HepG2 (cell line): Measurements from ENCODE around the gene CADM1. TPM values are rescaled to one million over a fixed set of nuclear protein-coding genes. Genes with fewer than 3 reads are reported as not detected.
A peak's percentile ranks its signal among the peaks of the same experiment; 100 is the strongest.

ENCODE experiments used
- ASH2L ChIP-seq: fragments of 300-600, 200-600 bp; sonication (generic); IDR thresholded peaks from 2 replicates; pipeline ENCODE4 v1.7.0; 2017; ENCODE audit warnings: low read depth, mild to moderate bottlenecking, moderate library complexity, mixed read lengths, low read length; ENCODE audit not compliant: insufficient read length
- ATF6 ChIP-seq: sonication (generic); formaldehyde crosslinking; conservative IDR thresholded peaks from 2 replicates; pipeline ENCODE4 v1.4.0; 2020; ENCODE audit warnings: missing genetic modification reagents
- GATA4 ChIP-seq: sonication (generic); IDR thresholded peaks from 2 replicates; pipeline ENCODE4 v1.6.1; 2016; ENCODE audit warnings: antibody characterized with exemption, low read depth, borderline replicate concordance
- IRF2 ChIP-seq: IDR thresholded peaks from 2 replicates; pipeline ENCODE4 v1.6.1; 2018; ENCODE audit warnings: missing genetic modification reagents, missing compliant biosample characterization
- MIXL1 ChIP-seq: IDR thresholded peaks from 2 replicates; pipeline ENCODE4 v1.6.1; 2016
- NFAT5 ChIP-seq: sonication (generic); formaldehyde crosslinking; IDR thresholded peaks from 2 replicates; pipeline ENCODE4 v1.4.0; 2020; ENCODE audit warnings: missing genetic modification reagents
- SAFB2 ChIP-seq: sonication (generic); formaldehyde crosslinking; IDR thresholded peaks from 2 replicates; pipeline ENCODE4 v1.5.1; 2020; ENCODE audit warnings: missing genetic modification reagents, low read depth, mild to moderate bottlenecking, borderline replicate concordance
- STAT6 ChIP-seq: sonication (generic); formaldehyde crosslinking; IDR thresholded peaks from 2 replicates; pipeline ENCODE4 v1.4.0; 2020; ENCODE audit warnings: missing genetic modification reagents, mild to moderate bottlenecking, borderline replicate concordance
- ZBTB21 ChIP-seq: sonication (generic); formaldehyde crosslinking; IDR thresholded peaks from 2 replicates; pipeline ENCODE4 v1.4.0; 2020; ENCODE audit warnings: missing genetic modification reagents
- ZFP37 ChIP-seq: sonication (generic); formaldehyde crosslinking; IDR thresholded peaks from 2 replicates; pipeline ENCODE4 v1.4.0; 2020; ENCODE audit warnings: missing genetic modification reagents, borderline replicate concordance
- ZNF224 ChIP-seq: sonication (generic); formaldehyde crosslinking; IDR thresholded peaks from 2 replicates; pipeline ENCODE4 v1.5.0; 2020; ENCODE audit warnings: mild to moderate bottlenecking, missing genetic modification reagents
- ZNF503 ChIP-seq: sonication (generic); formaldehyde crosslinking; IDR thresholded peaks from 2 replicates; pipeline ENCODE4 v1.4.0; 2020; ENCODE audit warnings: missing genetic modification reagents
- ZNF703 ChIP-seq: sonication (generic); formaldehyde crosslinking; IDR thresholded peaks from 2 replicates; pipeline ENCODE4 v1.5.1; 2020; ENCODE audit warnings: missing genetic modification reagents, mild to moderate bottlenecking, moderate library complexity, borderline replicate concordance
- ZNF770 ChIP-seq: sonication (generic); formaldehyde crosslinking; IDR thresholded peaks from 2 replicates; pipeline ENCODE4 v1.5.0; 2020; ENCODE audit warnings: mild to moderate bottlenecking, missing genetic modification reagents
- polyA plus RNA-seq, 8 experiments: library from polyadenylated mRNA; depleted of rRNA in 3 of 8; stranded (reverse) in 7 of 8; unstranded in 1 of 8; fragments of >200 nt; fragmentation: Illumina TruSeq in 4 of 8; extraction: Trizol in 4 of 8; gene quantifications; 2 replicates each; pipeline versions ENCODE4 v1.2.1 to v1.2.3, GENCODE V29; 2011 to 2016; ENCODE audit warnings: low read depth in 4 of 8, missing spikeins in 1 of 8, mixed read lengths in 1 of 8; ENCODE audit not compliant: insufficient read depth in 1 of 8
- total RNA-seq, 5 experiments: library from RNA; depleted of rRNA; stranded (reverse); fragments of >200 nt; fragmentation: Illumina TruSeq; extraction: Trizol; gene quantifications; 2 replicates each; pipeline ENCODE4 v1.2.3, GENCODE V29; 2016; ENCODE audit warnings: low read depth in 1 of 5

The CADM1 gene
- total and polyA plus RNA-seq, 2 of the 13 experiments (the other 11 are each of a cell fraction or from before 2014, with no cell fraction given) = 71.3 to 122 TPM

- TF ChIP-seq ZNF503 (CRISPR knock-in tag) = no peak
- peak; percentile 28; the same call in 1 of the 2 replicates for TF ChIP-seq ZBTB21 (CRISPR knock-in tag)
- no peak for TF ChIP-seq ATF6 (CRISPR knock-in tag)
- TF ChIP-seq ZNF703 (CRISPR knock-in tag) = no peak
- 0 out of 2 replicates have a peak, but pooled peaks have one; percentile 64 for TF ChIP-seq MIXL1 (CRISPR knock-in tag)
- TF ChIP-seq STAT6 = no peak
- no peak for TF ChIP-seq ZFP37 (CRISPR knock-in tag)
- TF ChIP-seq GATA4 = peak; percentile 57; the same call in 1 of the 2 replicates
- no peak for TF ChIP-seq IRF2
- no peak for TF ChIP-seq SAFB2
- TF ChIP-seq ZNF224 (CRISPR knock-in tag) = no peak
- no peak for TF ChIP-seq NFAT5
- peak; percentile 62 for TF ChIP-seq ASH2L
- TF ChIP-seq ZNF770 (CRISPR knock-in tag) = no peak
Measured at GRCh38 chr11:115207166-115207591, 297.0 kb downstream of the CADM1 start (continued).
